ENCODE measurements around the gene NUMA1.
A peak's percentile ranks its signal among the peaks of the same experiment; 100 is the strongest.

Gene NUMA1

DNA sequence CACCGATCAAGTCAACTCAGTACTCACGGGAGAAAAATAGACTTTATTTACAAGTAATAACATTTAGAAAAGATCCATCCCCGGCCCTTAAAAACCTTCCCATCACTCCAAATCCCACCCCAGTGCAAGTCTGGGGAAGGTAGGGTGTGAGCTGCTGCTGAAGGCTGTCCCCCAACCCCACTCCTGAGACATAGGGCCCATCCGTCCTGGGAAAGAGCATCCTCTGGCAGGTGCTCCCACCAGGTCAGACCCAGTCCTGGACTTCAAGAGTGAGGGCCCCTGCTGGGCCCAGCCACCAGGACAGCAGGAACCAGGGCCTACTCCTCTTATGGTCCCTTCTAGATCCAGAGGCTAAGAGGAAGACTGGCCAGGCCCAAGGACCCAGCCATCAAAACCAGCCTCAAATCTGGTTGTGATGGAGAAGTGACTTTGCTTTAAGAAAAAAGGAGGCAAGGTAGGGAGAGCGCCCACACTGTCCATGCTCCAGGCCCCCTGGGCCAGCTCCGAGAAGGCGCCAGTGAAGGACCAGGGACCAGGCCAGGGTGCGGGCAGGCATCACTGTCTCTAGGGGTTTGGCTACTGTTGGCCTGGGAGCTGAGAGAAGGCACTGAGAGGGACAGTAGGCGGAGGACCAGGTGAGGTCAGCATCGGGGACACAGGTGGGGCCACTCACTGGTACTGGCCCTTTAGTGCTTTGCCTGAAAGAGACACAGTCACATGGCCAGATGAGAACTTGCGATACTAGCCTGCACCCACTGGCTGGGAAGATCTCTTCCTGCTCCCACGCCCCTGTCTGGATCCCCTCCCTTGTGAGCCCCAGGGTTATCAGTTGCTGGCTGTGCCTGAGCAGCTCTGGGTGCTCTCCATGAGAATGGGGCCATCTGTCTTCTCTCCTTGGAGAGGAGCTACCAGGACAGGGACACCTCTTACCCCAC, 77.2 kb downstream of the NUMA1 start:
- 0 out of 2 replicates have a peak overlapping the region, but pooled peaks have one; percentile 2 for H3K27ac ChIP-seq
- TF ChIP-seq, protein P1, sequence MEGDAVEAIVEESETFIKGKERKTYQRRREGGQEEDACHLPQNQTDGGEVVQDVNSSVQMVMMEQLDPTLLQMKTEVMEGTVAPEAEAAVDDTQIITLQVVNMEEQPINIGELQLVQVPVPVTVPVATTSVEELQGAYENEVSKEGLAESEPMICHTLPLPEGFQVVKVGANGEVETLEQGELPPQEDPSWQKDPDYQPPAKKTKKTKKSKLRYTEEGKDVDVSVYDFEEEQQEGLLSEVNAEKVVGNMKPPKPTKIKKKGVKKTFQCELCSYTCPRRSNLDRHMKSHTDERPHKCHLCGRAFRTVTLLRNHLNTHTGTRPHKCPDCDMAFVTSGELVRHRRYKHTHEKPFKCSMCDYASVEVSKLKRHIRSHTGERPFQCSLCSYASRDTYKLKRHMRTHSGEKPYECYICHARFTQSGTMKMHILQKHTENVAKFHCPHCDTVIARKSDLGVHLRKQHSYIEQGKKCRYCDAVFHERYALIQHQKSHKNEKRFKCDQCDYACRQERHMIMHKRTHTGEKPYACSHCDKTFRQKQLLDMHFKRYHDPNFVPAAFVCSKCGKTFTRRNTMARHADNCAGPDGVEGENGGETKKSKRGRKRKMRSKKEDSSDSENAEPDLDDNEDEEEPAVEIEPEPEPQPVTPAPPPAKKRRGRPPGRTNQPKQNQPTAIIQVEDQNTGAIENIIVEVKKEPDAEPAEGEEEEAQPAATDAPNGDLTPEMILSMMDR (conservative IDR thresholded peaks at IDR 0.05): no peak

DNA sequence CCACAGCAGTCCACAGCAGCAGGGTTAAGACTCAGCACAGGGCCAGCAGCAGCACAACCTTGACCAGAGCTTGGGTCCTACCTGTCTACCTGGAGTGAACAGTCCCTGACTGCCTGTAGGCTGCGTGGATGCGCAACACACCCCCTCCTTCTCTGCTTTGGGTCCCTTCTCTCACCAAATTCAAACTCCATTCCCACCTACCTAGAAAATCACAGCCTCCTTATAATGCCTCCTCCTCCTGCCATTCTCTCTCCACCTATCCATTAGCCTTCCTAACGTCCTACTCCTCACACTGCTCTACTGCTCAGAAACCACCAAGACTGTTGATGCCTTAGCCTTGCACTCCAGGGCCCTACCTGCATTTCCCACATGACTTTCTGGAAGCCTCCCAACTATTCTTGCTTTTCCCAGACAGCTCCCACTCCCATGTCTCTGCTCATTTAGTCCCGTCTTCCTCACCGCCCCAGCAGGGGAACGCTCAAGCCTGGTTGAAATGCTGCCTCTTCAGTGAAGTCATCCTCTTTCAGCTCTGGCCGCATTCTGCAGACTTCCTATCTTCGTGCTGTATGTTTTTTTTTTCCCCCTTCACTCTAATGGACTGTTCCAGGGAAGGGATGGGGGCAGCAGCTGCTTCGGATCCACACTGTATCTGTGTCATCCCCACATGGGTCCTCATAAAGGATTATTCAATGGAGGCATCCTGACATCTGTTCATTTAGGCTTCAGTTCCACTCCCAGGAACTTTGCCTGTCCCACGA, 78.3 kb downstream of the NUMA1 start:
- TF ChIP-seq, protein P1 (conservative IDR thresholded peaks at IDR 0.05): no peak
- no peak overlapping the region for H3K27ac ChIP-seq

DNA sequence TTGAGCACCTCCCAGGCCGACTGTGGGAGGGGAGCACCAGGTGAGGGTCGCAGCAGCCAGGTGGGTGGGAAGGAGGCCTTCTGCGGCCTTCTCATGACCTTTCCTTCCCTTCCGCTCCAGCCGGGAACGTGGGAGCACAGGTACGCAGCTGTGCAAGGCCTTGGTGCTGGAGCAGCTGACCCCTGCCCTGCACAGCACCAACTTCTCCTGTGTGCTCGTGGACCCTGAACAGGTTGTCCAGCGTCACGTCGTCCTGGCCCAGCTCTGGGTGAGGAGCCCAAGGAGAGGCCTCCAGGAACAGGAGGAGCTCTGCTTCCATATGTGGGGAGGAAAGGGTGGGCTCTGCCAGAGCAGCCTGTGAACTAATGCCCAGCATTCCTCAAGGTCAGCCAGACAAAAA, 79.1 kb downstream of the NUMA1 start:
- H3K27ac ChIP-seq: no peak overlapping the region
- TF ChIP-seq, protein P1 (conservative IDR thresholded peaks at IDR 0.05): no peak

DNA sequence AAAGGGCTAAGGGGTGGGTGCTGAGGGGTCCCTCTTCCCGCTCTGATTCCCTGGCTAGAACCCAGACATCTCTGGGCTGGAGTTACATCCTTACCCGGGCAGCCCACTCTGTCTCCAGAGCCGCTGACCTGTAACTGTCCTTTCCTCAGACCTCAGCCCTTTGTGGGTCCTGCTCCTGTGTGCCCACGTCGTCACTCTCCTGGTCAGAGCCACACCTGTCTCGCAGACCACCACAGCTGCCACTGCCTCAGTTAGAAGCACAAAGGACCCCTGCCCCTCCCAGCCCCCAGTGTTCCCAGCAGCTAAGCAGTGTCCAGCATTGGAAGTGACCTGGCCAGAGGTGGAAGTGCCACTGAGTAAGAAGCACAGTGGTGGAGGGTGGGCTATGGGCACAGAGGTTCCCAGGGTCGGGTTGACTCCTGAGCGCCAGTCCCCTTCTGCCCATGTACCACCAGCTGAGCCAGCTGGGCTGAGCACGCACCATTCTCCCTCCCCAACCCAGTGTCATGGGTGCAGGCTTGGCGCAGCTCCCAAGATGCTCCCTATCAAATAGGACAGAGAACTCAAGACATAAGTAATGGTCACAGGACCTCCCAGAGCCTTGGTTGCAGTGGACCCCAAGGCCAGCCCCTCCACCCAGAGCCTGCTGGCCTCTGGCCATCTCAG, 80.0 kb downstream of the NUMA1 start:
- TF ChIP-seq, protein P1 (conservative IDR thresholded peaks at IDR 0.05): no peak
- no peak overlapping the region for H3K27ac ChIP-seq

DNA sequence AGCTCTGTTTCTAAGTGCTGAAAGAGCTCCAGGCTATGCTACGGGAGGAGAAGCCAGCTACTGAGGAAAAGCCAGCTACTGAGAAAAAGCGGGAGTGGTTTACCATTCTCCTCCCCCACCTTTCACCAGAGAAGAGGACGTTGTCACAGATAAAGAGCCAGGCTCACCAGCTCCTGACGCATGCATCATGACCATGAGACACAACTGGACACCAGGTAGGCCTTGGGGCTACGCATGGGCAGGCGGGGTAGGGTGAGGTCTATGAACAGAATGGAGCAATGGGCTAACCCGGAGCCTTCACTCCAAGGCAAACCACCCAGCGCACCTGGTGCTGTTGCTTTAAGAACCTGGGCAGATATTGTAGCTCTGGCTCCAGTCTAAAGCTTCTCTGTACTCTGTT, 80.5 kb downstream of the NUMA1 start:
- H3K27ac ChIP-seq: no peak overlapping the region
- TF ChIP-seq, protein P1 (conservative IDR thresholded peaks at IDR 0.05): no peak

DNA sequence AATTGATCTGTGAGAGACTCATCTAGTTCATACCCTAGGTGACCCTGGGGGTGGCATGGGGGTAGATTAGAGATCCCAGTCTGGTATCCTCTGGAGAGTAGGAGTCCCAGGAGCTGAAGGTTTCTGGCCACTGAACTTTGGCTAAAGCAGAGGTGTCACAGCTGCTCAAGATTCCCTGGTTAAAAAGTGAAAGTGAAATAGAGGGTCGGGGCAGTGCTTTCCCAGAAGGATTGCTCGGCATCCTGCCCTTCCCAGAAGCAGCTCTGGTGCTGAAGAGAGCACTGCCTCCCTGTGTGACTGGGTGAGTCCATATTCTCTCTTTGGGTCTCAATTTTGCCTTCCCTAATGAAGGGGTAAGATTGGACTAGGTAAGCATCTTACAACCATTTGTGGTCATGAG, 81.0 kb downstream of the NUMA1 start:
- TF ChIP-seq, protein P1 (conservative IDR thresholded peaks at IDR 0.05): no peak
- H3K27ac ChIP-seq: no peak overlapping the region; the same call in 1 of the 2 replicates

Measured in VCaP (cell line).